ENCODE results near the gene JUND.
A peak's percentile ranks its signal among the peaks of the same experiment; 100 is the strongest.

JUND gene

DNA sequence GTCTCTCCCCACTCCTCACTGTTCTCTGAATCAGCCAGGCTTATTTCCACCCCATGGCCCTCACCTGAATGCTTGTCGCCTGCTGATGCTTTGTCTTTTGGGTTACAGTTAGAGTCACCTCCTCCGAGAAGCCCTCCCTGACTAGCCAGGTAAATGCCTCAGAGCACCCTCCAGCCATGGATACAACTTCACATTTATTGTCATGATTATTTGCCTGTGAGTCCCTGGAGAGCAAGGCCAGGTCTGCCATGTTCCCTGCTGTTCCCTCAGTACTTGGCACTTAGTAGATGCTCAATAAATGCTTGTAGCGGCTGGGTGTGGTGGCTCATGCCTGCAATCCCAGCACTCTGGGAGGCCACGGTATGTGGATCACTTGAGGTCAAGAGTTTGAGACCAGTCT is 51.5 kb downstream of the JUND start:
- Mint-ChIP-seq H3K4me1 (peaks cover 11% of the 10 kb centered on the region), H3K36me3 (ENCODE audit: low read depth) (no peaks in the 10 kb centered on the region), H3K27me3 (ENCODE audit: low read depth) (peaks cover 71% of the 10 kb centered on the region), H3K27ac (no peak overlapping the region), H3K4me3 (peak overlapping the region in 1 of 3 experiments; percentile 35), H3K9me3 (peaks cover 6% of the 10 kb centered on the region)
- TF ChIP-seq, protein P1, sequence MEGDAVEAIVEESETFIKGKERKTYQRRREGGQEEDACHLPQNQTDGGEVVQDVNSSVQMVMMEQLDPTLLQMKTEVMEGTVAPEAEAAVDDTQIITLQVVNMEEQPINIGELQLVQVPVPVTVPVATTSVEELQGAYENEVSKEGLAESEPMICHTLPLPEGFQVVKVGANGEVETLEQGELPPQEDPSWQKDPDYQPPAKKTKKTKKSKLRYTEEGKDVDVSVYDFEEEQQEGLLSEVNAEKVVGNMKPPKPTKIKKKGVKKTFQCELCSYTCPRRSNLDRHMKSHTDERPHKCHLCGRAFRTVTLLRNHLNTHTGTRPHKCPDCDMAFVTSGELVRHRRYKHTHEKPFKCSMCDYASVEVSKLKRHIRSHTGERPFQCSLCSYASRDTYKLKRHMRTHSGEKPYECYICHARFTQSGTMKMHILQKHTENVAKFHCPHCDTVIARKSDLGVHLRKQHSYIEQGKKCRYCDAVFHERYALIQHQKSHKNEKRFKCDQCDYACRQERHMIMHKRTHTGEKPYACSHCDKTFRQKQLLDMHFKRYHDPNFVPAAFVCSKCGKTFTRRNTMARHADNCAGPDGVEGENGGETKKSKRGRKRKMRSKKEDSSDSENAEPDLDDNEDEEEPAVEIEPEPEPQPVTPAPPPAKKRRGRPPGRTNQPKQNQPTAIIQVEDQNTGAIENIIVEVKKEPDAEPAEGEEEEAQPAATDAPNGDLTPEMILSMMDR (IDR thresholded peaks at IDR 0.05; ENCODE audit: unreplicated experiment in 3 of 3): no peak

All from nephron (organoid).